ENCODE data around the gene CELF2.

DNA sequence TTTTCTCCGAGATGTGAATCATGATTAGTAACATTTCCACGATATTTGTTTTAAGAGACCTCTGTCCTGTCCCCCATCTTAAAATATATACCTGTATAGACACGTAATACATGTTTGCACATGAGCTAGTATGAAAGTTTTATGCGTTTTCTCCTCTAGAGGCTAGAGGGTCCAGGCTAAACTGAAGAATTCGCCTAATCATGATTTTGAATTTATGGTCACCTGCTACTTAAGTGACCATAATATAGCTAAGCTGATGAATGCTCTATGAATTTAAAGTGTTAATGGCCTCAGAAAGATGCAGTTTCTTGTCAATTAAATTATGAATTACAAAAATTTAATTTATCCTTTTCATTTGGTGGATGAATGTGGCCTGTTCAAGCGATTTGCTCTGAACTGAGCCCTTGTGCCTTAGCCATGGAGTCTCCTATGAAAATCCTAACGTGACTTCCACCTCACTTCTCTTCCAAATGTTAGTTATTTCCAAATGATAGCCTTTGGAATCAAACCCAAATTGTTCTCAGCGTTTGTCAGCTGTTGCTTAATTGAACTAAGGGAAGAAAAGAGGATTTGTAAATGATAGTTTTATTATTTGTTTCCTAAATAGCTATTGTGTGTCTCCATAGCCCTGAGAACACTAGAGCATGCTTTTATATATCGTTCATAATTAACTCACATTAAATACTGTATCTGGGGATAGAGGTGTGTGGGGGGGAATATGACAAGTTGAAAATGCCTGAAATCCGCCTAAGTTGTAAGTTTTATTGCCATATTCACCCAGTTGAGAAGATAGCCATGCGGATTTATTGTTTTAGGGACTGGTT lies 2.3 kb downstream of the CELF2 start:
- TF ChIP-seq CTCF (conservative IDR thresholded peaks at IDR 0.05) (no peak), ZFX (IDR thresholded peaks at IDR 0.05) (no peak)
